GM21381 (cell line): ENCODE data around the gene ANKRD9.
"Not testable (repeated sequence)": the region's sequence is repeated elsewhere in the genome, so short reads cannot be mapped to it uniquely, and the experiment has no call there.

Experiments used
- ATAC-seq: cut with Tn5 transposase; IDR thresholded peaks from one replicate; pipeline ENCODE4 v1.9.1; 2021; ENCODE audit warnings: mild to moderate bottlenecking, moderate library complexity; ENCODE audit not compliant: unreplicated experiment

The ANKRD9 gene

GRCh38 chr14:102538602-102539543, 29.3 kb upstream of the ANKRD9 start:
- no peak for ATAC-seq

DNA sequence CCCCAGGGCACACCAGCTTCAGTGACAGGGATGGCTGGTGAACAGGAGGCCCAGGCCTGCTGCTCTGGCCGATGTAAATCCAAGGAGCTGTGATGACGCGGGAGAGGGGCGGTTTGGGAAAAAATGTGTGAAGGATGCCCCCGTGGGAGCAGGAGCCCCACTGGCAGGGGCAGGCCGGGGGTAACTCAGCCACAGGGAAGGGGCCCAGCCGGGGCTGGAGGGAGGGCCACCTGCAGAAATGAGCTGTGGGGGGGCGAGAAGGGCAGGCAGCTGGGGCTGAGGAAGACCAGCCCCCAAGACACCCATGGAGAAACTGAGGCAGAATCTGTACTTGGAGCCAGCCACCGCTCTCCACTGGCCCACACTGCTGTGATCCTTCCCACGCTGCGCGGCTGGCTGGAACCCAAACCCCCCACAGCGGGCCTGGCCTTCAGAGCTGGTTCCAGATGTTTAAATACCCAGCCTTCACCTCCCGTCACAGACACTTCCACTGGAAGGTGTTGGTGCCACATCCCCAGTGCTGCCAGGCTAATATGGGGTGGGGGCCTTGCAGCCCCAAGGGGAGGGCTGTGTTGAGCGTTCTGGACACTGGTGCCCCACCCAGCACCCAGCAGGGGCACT, 28.5 kb upstream of the ANKRD9 start:
- ATAC-seq = no peak

DNA sequence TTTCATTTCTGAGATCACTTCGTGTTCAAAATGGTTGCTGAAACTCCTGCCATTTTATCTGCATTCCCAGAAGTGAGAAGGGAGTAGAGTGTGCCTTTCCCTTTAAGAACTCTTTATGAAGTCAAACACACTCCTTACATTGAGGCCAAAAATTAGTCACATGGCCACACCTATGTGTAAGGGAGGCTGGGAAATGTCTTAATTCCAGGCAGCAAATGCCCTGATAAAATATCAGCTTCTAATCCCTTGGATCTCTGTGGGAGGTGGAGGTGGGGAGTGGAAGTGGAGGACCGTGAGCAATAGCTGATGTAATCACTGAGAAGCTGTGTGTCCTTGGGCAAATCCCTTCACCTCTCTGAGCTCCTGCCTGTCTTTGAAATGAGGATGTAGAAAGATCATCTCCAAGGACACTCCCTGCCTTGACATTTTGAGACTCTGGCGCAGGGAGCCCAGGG, 22.7 kb upstream of the ANKRD9 start:
- no peak for ATAC-seq

DNA sequence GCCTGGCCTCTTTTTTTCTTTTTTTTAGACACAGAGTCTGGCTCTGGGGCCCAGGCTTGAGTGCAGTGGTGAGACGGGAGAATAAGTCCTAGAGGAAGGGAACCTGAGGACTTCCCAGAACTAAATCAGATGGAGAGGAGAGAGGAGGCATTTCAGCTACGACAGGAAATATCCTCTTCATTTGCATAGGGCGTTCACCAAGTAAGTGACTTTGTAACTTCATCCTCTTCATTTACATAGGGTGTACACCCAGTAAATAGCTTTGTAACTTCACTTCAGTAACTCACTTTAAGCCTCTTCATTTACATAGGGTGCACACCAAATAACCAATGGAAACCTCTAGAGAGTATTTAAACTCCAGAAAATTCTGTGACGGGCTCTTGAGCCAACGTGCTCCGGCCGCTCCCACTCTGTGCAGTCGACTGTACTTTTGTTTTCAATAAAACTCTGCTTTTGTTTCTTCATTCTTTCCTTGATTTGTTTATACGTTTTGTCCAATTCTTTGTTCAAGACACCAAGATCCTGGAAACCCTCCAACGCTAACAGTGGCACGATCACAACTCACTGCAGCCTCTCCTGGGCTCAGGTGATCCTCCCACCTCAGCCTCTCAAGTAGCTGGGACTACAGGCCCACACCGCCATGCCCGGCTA, 21.4 kb upstream of the ANKRD9 start:
- no peak for ATAC-seq

DNA sequence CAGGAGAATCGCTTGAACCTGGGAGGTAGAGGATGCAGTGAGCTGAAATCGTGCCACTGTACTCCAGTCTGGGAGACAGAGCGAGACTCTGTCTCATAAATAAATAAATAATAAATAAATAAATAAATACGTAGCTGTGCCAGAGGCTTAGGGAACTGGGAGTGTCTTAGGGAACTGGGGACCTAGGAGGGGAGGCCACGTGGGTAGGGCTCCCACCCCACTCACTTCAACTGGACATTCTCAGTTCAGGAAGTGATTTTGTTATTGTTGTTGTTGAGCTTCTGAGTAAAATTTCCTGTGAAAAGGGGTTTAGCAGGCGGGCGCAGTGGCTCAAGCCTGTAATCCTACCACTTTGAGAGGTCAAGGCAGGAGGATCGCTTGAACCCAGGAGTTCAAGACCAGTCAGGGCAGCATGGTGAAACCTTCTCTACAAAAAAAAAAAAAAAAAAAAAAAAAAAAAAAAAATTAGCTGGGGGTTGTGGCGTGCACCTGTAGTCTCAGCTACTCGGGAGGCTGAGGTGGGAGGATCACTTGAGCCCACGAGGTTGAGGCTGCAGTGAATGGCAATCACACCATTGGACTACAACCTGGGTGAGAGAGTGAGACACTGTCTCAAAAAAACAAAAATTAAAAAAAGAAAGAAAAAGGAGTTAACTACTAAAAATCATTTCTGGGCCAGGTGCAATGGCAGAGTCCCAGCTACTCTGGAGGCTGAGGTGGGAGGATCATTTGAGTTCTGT, 19.0 kb upstream of the ANKRD9 start:
- ATAC-seq = no peak

DNA sequence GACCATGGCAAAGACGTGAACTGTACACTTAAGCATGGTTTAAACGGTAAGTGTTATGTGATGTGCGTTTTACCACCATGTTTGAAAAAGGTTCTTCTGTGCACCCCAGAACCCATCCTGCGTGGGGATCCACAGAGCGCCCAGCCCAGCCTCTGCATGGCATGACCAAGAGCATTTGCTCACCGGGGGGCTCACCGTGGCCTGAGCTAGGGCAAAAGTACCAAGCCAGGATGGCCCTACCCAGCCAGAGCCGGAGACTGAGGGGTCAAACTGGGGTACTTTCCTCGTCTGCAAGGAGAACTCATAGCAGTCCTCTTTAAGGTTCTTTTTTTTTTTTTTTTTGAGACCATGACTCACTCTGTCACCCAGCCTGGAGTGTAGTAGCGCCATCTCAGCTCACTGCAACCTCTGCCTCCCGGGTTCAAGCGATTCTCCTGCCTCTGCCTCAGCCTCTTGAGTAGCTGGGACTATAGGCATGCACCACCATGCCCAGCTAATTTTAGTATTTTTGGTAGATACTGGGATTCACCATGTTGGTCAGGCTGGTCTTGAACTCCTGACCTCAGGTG, 16.4 kb upstream of the ANKRD9 start:
- no peak for ATAC-seq

GRCh38 chr14:102525219-102525928, 15.8 kb upstream of the ANKRD9 start:
- ATAC-seq = peak; percentile 16

- ATAC-seq = peak; percentile 96
Observed at GRCh38 chr14:102524451-102525218, 15.1 kb upstream of the ANKRD9 start.

GRCh38 chr14:102523569-102524450, 14.2 kb upstream of the ANKRD9 start:
- ATAC-seq = peak; percentile 2

- ATAC-seq = no peak
Observed at GRCh38 chr14:102523200-102523568, 13.6 kb upstream of the ANKRD9 start.

GRCh38 chr14:102519709-102520108, 10.1 kb upstream of the ANKRD9 start:
- not testable (repeated sequence) for ATAC-seq

- no peak for ATAC-seq
Observed at GRCh38 chr14:102518063-102518648, 8.6 kb upstream of the ANKRD9 start.

DNA sequence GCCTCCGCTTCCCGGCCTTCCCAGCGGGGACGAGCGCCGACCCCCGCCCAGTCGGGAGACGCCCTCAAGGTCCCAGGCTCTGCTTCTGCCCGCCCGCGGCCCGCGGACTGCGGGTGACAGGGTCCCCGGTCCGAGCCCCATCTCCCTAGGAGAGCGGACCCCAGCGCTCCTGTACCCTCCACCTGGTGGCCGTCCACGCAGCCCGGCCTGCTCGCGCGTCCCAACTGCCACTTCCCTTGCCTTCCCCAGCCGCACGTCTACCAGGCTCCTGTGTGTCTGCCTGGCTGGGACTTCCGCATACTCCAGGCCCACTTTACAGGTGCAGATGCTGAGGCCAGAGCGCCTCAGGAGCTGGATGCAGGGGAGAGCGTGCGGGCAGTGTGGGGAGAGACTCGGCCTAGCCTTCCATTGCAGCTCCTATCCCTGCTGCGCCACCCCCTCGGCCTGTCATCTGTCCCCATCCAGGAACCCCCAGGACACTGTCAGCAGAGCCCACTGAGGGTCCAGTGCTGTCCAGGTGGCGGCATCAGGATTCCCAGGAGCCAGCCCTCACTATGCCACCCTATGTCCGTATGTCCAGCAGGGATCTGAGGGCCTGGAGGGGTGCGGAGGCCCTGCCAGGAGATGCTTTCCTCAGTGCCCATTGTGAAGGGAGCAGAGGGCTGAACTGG, 8.0 kb upstream of the ANKRD9 start:
- no peak for ATAC-seq

GRCh38 chr14:102516531-102517391, 7.2 kb upstream of the ANKRD9 start:
- peak; percentile 69 for ATAC-seq

DNA sequence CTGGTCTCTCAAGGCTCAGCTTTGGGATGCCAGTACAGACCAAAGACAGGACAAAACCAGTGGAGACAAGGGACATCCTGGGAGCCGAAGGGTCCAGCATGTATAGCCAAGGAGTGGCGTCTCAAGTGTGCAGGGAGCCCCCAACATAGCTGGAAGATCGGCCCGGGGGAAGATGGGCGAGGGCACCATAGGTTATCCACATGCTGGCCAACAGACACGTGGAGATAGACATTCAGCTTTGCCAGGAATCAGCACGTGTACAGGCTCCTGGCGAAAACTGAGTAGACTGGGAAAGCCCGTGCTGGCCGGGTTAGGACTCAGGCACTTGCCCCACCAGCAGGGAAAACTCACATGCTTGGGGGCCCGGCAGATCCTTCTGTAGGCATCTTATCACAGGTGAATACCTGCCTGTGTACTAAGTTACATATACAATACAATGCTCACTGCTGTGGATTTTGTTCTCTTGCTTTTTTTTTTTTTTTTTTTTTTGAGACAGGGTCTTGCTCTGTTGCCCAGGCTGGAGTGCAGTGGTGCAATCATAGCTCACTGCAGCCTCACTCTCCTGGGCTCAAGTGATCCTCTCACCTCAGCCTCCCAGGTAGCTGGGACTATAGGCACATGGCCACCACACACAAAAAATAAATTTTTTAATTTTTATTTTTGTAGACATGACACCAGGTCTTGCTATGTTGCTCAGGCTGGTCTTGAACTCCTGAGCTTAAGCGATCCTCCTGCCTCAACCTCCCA, 5.6 kb upstream of the ANKRD9 start:
- ATAC-seq = no peak
